Activated T-helper 9 cell treated with anti-CD3 and anti-CD28 coated beads, Interleukin-2, amount 50 U/mL, for 16 hours (primary cell): ENCODE results near the gene FGFRL1.
A peak's percentile ranks its signal among the peaks of the same experiment; 100 is the strongest.

ENCODE experiments used
- DNase-seq: peaks from one replicate; pipeline ENCODE4 v3.0.0-alpha.2; 2020; ENCODE audit warnings: low read depth

The FGFRL1 gene

GRCh38 chr4:1006856-1007255 lies 4.6 kb upstream of the FGFRL1 start:
- DNase-seq = no peak

- peak; percentile 21 for DNase-seq
These were observed 2.4 kb upstream of the FGFRL1 start for GRCh38 chr4:1008840-1009541.

- DNase-seq = peak; percentile 70
These were observed 1.7 kb upstream of the FGFRL1 start for GRCh38 chr4:1009542-1010394.

- peak; percentile 46 for DNase-seq
These were observed 918 bp upstream of the FGFRL1 start for GRCh38 chr4:1010395-1011021.

GRCh38 chr4:1011666-1012033 lies 224 bp downstream of the FGFRL1 start:
- DNase-seq = no peak

GRCh38 chr4:1012034-1012739 lies 761 bp downstream of the FGFRL1 start:
- peak; percentile 14 for DNase-seq

- DNase-seq = no peak
These were observed 2.0 kb downstream of the FGFRL1 start for GRCh38 chr4:1013225-1014073.

GRCh38 chr4:1014291-1015167 lies 3.1 kb downstream of the FGFRL1 start:
- DNase-seq = no peak

GRCh38 chr4:1015179-1015578 lies 3.8 kb downstream of the FGFRL1 start:
- no peak for DNase-seq

- DNase-seq = no peak
These were observed 4.3 kb downstream of the FGFRL1 start for GRCh38 chr4:1015746-1016145.

- DNase-seq = no peak
These were observed 5.8 kb downstream of the FGFRL1 start for GRCh38 chr4:1017211-1017610.

GRCh38 chr4:1017706-1018105 lies 6.3 kb downstream of the FGFRL1 start:
- no peak for DNase-seq

GRCh38 chr4:1018147-1019020 lies 7.0 kb downstream of the FGFRL1 start:
- DNase-seq = no peak

GRCh38 chr4:1019320-1019719 lies 7.9 kb downstream of the FGFRL1 start:
- no peak for DNase-seq

- no peak for DNase-seq
These were observed 8.5 kb downstream of the FGFRL1 start for GRCh38 chr4:1019729-1020470.

- DNase-seq = no peak
These were observed 10.1 kb downstream of the FGFRL1 start for GRCh38 chr4:1021386-1022050.

GRCh38 chr4:1022051-1022738 lies 10.8 kb downstream of the FGFRL1 start:
- DNase-seq = no peak

- no peak for DNase-seq
These were observed 11.3 kb downstream of the FGFRL1 start for GRCh38 chr4:1022739-1023066.
